ENCODE measurements around the gene RAB43. TPM values are rescaled to one million over a fixed set of nuclear protein-coding genes. Genes with fewer than 3 reads are reported as not detected.

RAB43 gene
- 16.4 and 19.3 TPM in 2 replicates for total RNA-seq

GRCh38 chr3:129121792-129122411 lies at the start of gene RAB43:
Gene RAB43, minus strand, starts transcription at chr3:129121804. Its CDS starts 315 bp downstream, at chr3:129121489.

GRCh38 chr3:129160891-129161859 lies 39.6 kb upstream of the RAB43 start, which contains the start of gene ISY1:
Gene ISY1, minus strand, starts transcription at chr3:129161063. Its CDS starts 88 bp downstream, at chr3:129160975.

DNA sequence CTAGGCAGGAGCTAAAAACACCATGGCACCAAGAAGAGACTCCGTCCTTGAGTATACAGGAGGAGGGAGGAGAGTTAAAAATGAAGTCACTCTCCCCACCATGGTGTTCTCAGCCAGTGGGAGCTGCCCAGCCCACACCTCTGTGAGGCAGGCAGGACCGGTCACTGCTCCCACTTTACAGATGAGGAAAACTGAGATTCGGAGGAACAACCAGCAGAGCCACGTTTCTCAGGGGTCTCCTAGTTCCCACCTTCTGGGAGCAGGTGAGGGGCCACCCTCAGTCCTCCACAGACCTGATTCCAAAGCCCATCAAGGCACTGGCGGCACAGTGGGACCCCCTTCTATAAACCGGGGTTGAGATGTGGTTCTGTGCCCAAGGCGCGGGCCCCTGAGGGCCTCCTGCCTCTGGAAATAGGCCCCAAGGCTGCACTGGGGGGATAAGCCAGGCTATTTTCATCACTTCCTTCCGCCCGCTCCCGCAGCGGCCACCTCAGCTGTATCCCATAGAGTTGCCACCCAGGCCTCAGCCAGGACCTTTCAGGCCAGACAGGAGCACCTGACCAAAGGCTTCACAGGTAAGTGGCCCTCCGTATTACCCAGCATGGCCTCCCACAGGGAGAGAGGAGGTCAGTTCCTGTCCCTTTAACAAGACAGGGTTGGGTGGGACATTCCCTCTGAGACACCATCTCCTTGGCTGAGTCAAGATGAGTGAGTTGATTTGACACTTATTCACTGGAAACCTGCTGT lies 61.2 kb downstream of the RAB43 start, which contains the start of gene GP9:
Gene GP9 (plus strand): TSS at position 504 of the 747 bp plus-strand sequence. CDS start 961 bp downstream, outside the sequence.

Other genes with a start within 250 kb of the RAB43 start
- 34.9 and 39.7 TPM in 2 replicates for gene ACAD9, start 242.2 kb downstream of the RAB43 start, total RNA-seq
- not detected in 2 replicates for gene CFAP92, start 127.7 kb downstream of the RAB43 start, total RNA-seq
- not detected in 2 replicates for gene EFCC1, start 120.5 kb downstream of the RAB43 start, total RNA-seq
- not detected in 2 replicates for gene GP9, start 61.0 kb downstream of the RAB43 start, total RNA-seq
- gene ISY1, start 39.3 kb upstream of the RAB43 start, total RNA-seq, result 32.0 and 50.9 TPM in 2 replicates
- gene CNBP, start 62.1 kb upstream of the RAB43 start, total RNA-seq, result 226 and 243 TPM in 2 replicates
- 329 and 344 TPM in 2 replicates for gene COPG1, start 127.8 kb upstream of the RAB43 start, total RNA-seq
- gene HMCES, start 157.1 kb upstream of the RAB43 start, total RNA-seq, result 33.4 and 47.9 TPM in 2 replicates